Stimulated activated naive CD4-positive, alpha-beta T cell (primary cell): Measurements from ENCODE around the gene ATP9B.
A peak's percentile ranks its signal among the peaks of the same experiment; 100 is the strongest.
"Not testable (repeated sequence)": the region's sequence is repeated elsewhere in the genome, so short reads cannot be mapped to it uniquely, and the experiment has no call there.

Experiments used
- DNase-seq, 6 experiments: peaks; one replicate each; lab custom pipeline; 2025; lab: John Stamatoyannopoulos, UW

Gene ATP9B

GRCh38 chr18:79361766-79362522, 292.8 kb downstream of the ATP9B start:
- DNase-seq = no peak

- DNase-seq = no peak
These were observed 296.5 kb downstream of the ATP9B start for GRCh38 chr18:79365701-79366100.

GRCh38 chr18:79366177-79367094, 297.2 kb downstream of the ATP9B start:
- no peak for DNase-seq

- no peak for DNase-seq
These were observed 298.3 kb downstream of the ATP9B start for GRCh38 chr18:79367480-79367879.

- DNase-seq = no peak
These were observed 298.8 kb downstream of the ATP9B start for GRCh38 chr18:79367989-79368388.

GRCh38 chr18:79368681-79369080, 299.5 kb downstream of the ATP9B start:
- DNase-seq = peak in 1 of 6 experiments; percentile 23

GRCh38 chr18:79371561-79372121, 302.4 kb downstream of the ATP9B start:
- DNase-seq = peak in 2 of 6 experiments; percentile 8 to 11

GRCh38 chr18:79372461-79372860, 303.3 kb downstream of the ATP9B start:
- DNase-seq = no peak

GRCh38 chr18:79372991-79373390, 303.8 kb downstream of the ATP9B start:
- no peak for DNase-seq

- no peak for DNase-seq
These were observed 304.5 kb downstream of the ATP9B start for GRCh38 chr18:79373736-79374135.

GRCh38 chr18:79374408-79375171, 305.4 kb downstream of the ATP9B start:
- no peak for DNase-seq

GRCh38 chr18:79375441-79376154, 306.4 kb downstream of the ATP9B start:
- no peak for DNase-seq

- not testable (repeated sequence) for DNase-seq
These were observed 307.5 kb downstream of the ATP9B start for GRCh38 chr18:79376661-79377060.

GRCh38 chr18:79377187-79377891, 308.1 kb downstream of the ATP9B start:
- no peak for DNase-seq

GRCh38 chr18:79378536-79379250, 309.5 kb downstream of the ATP9B start:
- DNase-seq = peak; percentile 68 to 84 (median 78)

GRCh38 chr18:79379251-79379905, 310.2 kb downstream of the ATP9B start:
- peak in 1 of 6 experiments; percentile 45 for DNase-seq

GRCh38 chr18:79379931-79380815, 311.0 kb downstream of the ATP9B start:
- DNase-seq = no peak
